ENCODE data around the gene CSTF1.
"Not testable (repeated sequence)": the region's sequence is repeated elsewhere in the genome, so short reads cannot be mapped to it uniquely, and the experiment has no call there.

CSTF1 gene

GRCh38 chr20:56409521-56409920 is 17.1 kb downstream of the CSTF1 start:
- DNase-seq (ENCODE audit: low read depth, low spot score): no peak

- DNase-seq (ENCODE audit: low read depth, low spot score): no peak
Measured at GRCh38 chr20:56409956-56410355, 17.5 kb downstream of the CSTF1 start.

GRCh38 chr20:56411287-56411686 is 18.8 kb downstream of the CSTF1 start:
- not testable (repeated sequence) for DNase-seq (ENCODE audit: low read depth, low spot score)

GRCh38 chr20:56411759-56412472 is 19.5 kb downstream of the CSTF1 start, which contains the start of gene CASS4:
TSS of gene CASS4 (plus strand) at chr20:56412260. CDS start at chr20:56412459, 199 bp downstream.
- DNase-seq (ENCODE audit: low read depth, low spot score): peak; percentile 43

- no peak for DNase-seq (ENCODE audit: low read depth, low spot score)
Measured at GRCh38 chr20:56412473-56412790, 20.0 kb downstream of the CSTF1 start.

GRCh38 chr20:56412949-56413348 is 20.5 kb downstream of the CSTF1 start:
- no peak for DNase-seq (ENCODE audit: low read depth, low spot score)

- no peak for DNase-seq (ENCODE audit: low read depth, low spot score)
Measured at GRCh38 chr20:56414842-56415765, 22.7 kb downstream of the CSTF1 start.

- no peak for DNase-seq (ENCODE audit: low read depth, low spot score)
Measured at GRCh38 chr20:56417402-56417801, 25.0 kb downstream of the CSTF1 start.

GRCh38 chr20:56417911-56418310 is 25.5 kb downstream of the CSTF1 start:
- DNase-seq (ENCODE audit: low read depth, low spot score): no peak

GRCh38 chr20:56418385-56418861 is 26.0 kb downstream of the CSTF1 start:
- no peak for DNase-seq (ENCODE audit: low read depth, low spot score)

GRCh38 chr20:56420028-56420427 is 27.6 kb downstream of the CSTF1 start:
- DNase-seq (ENCODE audit: low read depth, low spot score): no peak

GRCh38 chr20:56420940-56421688 is 28.7 kb downstream of the CSTF1 start:
- DNase-seq (ENCODE audit: low read depth, low spot score): no peak

- no peak for DNase-seq (ENCODE audit: low read depth, low spot score)
Measured at GRCh38 chr20:56422076-56422823, 29.8 kb downstream of the CSTF1 start.

- DNase-seq (ENCODE audit: low read depth, low spot score): peak; percentile 74
Measured at GRCh38 chr20:56422824-56423189, 30.4 kb downstream of the CSTF1 start.

GRCh38 chr20:56423211-56423610 is 30.8 kb downstream of the CSTF1 start:
- no peak for DNase-seq (ENCODE audit: low read depth, low spot score)

GRCh38 chr20:56423886-56424285 is 31.4 kb downstream of the CSTF1 start:
- no peak for DNase-seq (ENCODE audit: low read depth, low spot score)

- no peak for DNase-seq (ENCODE audit: low read depth, low spot score)
Measured at GRCh38 chr20:56424931-56425330, 32.5 kb downstream of the CSTF1 start.

- no peak for DNase-seq (ENCODE audit: low read depth, low spot score)
Measured at GRCh38 chr20:56426026-56426425, 33.6 kb downstream of the CSTF1 start.

- DNase-seq (ENCODE audit: low read depth, low spot score): no peak
Measured at GRCh38 chr20:56426926-56427325, 34.5 kb downstream of the CSTF1 start.

GRCh38 chr20:56427797-56428196 is 35.4 kb downstream of the CSTF1 start:
- no peak for DNase-seq (ENCODE audit: low read depth, low spot score)

GRCh38 chr20:56428410-56428809 is 36.0 kb downstream of the CSTF1 start:
- DNase-seq (ENCODE audit: low read depth, low spot score): no peak

All from smooth muscle cell of the brain vasculature (primary cell).